Renal cortex interstitium (tissue), 11 donors: ENCODE measurements around the gene IRF7. TPM values are rescaled to one million over a fixed set of nuclear protein-coding genes. Genes with fewer than 3 reads are reported as not detected.

ENCODE experiments used
- DNase-seq, 11 donors: peaks; one replicate each; pipeline ENCODE4 v3.0.0-alpha.2; 2013; ENCODE audit warnings: low read depth in 9 of 11, low spot score in 4 of 11; ENCODE audit errors: extremely low read depth in 1 of 11
- polyA plus RNA-seq, 3 donors: library from polyadenylated mRNA; unstranded; fragments of 120-200 nt; gene quantifications; one replicate each; pipeline ENCODE4 v1.2.1, GENCODE V29; 2013; ENCODE audit not compliant: insufficient read length in 3 of 3

The IRF7 gene
- polyA plus RNA-seq, 3 donors, result 6.4 to 12.8 (median 10.1) TPM

DNA sequence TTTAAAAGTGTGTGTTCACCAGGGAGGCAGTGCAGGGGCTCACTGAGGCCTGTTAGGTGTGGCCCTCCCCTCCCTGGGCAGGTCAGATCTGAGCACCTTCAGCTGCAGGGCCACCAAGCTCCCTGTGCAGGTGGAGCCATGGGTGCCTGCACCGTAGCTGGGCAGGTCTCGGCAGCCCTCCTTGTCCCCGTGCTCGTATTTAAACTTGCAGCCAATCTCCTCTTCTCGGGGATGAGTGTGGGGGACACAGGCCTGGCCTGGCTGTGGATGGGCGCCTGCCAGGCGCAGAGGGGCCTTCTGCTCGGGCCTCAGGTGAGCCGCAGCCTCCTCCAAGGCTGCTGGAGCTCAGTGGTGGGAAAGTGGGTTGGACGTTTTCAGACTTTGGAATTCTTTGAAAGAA is 20.4 kb downstream of the IRF7 start:
- DNase-seq, result no peak

DNA sequence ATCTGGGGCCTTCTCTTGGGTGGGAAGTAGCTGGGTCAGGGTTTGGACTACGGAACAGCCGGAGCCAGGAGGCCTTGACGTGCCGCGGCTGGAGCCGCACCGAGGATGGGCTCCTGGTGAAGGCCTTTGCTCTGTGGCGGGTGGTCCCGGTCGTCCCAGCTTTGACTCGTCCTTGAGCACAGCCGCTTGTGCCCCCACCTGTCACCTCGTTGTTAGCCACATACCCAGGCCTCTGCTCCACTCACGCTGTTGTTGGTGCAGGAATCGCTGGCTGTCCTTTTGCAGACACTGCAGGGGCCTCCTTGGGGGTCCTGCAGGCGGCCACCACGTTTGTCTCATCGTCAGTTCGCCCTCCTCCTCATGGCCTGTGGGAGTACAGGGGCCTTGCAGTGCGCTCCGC is 22.4 kb downstream of the IRF7 start:
- DNase-seq, result no peak

DNA sequence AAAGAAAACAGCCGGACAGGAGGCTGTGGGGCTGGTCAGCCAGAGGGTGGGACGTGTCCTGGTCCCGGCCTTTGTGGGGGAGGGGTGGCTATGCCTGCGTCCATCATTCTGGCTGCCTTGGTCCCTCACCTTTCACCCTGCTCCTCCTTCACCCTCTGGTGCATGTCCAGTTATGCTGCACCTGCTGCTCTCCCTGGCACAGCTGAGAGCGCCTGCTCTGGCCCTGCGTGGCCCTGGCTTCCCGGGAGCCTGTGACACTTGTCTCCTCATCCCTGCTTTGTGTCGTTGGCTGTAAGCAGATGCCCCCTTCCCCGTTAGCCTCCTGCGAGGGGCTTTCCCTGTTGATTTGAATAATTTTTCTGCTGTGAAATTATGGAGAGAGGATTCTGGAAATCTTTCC is 22.8 kb downstream of the IRF7 start:
- no peak for DNase-seq

DNA sequence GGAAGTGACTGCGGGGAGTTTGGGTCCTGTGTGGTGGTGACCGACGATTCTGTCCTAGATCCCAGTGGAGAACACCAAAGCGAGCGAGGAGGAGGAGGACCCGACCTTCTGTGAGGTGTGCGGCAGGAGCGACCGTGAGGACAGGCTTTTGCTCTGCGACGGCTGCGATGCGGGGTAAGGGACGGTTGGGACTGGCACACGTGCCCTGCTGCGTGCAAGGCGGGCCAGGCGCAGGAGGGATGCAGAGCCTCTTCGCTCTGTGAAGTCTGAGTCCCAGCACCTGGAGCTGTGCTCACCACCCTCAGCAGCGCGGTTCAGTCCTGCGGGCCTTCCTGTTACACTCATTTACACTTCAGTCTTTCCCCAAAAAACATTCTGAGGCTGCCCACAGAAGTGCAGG is 23.2 kb downstream of the IRF7 start:
- no peak for DNase-seq

DNA sequence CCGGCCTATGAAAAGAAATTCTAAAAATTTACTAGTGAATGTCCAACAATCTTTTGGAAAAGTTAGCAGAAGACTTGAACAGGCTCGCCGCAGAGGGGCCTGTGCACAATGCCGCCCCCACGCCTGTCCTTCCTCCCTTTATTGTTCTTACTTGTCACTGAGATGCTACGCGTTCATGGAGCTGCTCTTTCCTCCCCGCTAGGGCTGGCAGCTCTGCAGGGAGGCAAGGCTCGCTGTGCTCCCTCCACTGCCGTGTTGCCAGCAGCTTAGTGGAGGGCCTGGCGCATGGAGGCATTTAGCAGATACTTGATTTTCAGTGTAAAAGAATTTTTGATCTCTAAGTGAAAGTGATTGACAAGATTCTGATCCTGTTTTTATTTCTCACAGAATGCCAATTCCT is 24.8 kb downstream of the IRF7 start:
- no peak for DNase-seq

DNA sequence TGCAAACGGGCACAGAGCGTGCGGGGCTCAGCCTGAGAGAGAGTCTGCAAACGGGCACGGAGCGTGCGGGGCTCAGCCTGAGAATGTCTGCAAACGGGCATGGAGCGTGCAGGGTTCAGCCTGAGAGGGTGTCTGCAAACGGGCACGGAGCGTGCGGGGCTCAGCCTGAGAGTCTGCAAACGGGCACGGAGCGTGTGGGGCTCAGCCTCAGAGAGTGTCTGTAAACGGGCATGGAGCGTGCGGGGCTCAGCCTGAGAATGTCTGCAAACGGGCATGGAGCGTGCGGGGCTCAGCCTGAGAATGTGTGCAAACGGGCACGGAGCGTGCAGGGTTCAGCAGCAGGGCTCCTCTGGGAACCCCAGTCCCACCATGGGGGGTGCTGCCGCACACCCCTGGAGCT is 26.0 kb downstream of the IRF7 start:
- no peak for DNase-seq

DNA sequence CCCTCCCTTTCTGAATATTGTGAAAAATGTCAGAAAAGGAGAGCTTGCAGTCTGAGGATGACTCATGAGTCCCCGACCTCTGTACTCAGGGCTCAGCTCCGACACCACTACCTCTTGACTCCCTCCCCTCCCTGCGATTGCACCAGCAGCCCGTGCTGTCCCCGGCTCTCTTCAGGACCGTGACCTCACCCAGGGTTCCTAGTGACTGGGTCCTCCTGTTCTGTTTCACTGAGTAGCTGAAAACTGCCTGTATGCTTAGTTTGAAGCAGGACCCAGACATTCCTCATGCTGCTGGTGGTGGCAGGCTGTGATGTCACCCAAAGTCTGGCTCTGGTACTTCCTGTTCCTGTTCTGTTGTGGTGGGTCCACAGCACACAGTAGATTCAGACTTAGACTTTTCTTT is 27.8 kb downstream of the IRF7 start:
- no peak for DNase-seq

DNA sequence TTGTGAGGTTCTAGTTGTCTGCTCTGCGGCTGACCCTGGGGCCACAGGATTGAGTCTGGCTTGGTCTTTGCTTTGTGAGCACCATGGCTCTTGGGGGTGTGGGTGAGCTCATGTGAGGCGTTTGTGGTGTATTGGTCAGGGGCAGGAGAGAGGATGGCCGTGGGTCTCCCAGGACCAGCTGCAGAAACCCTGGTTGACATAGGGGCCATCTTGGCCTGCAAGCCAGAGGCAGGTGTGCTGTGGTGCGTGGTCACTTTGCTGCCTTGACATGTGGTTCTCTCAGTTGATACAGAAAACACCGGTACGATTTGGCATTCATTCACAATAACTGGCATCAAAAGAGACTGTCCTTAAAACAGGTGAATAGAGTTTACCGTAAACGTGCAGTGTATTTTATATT is 28.2 kb downstream of the IRF7 start:
- DNase-seq, result no peak

DNA sequence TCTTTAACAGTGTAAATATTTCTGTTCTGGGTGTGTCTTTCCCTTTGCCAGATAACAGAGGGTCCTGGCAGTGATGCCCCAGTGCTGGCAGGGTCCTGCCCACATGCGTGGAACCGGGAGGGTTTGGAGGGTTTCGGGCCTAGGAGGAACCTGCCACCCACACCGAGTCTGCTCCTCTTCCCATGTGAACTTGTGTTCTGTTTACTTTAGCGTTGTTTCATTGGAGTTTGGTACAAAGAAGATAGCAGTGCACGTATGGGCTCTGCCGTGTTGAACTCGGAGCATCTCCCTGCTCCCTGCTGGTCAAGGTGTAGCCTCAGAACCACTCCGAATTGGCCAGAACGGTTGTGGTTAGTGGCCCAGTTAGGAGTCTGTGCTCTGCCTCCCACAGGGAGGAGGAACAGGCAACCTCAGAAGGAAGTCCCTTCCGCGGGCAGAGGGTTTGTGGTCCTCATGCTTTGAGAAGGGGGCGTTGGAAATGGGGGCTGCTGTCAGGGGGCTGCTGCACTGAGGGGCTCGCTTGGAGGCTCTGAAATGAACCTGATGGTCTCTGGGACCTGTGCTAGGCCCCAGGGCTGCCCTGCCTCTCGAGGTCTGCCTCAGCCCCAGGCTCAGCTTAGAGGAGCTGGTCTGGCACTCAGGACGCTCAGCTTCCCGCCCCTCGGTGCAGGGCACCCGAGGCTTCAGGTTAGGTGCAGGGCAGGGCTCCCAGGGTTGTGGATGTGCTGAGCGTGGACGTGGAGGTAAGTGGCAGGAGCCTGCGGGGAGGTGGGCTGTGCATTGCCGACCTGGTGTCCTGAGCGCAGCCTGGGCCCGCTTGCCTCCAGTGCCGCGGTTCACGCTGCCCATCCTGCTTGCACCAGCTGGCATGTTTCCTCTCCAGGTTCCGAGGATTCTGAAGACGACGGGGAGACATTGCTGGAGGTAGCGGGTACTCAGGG is 29.1 kb downstream of the IRF7 start:
- no peak for DNase-seq

DNA sequence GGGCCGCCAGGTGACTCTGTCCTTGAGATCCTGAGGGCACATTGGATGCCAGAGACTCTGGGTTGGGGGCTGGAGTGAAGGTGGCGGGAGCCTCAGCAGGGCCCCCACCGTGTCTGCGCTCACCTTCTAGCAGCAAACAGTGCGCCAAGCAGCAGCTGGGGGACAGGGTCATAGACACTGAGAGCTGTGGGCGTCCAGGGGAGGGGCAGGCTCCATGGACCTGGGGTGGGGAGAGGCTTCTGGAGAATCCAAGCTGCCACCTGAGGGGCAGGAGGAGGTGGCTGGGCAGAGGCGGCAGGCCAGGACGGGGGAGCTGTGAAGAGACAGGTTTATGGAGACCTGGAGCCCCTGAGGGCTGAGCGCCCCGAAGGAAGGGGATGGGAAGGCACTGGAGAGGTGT is 31.5 kb downstream of the IRF7 start:
- DNase-seq, result no peak

DNA sequence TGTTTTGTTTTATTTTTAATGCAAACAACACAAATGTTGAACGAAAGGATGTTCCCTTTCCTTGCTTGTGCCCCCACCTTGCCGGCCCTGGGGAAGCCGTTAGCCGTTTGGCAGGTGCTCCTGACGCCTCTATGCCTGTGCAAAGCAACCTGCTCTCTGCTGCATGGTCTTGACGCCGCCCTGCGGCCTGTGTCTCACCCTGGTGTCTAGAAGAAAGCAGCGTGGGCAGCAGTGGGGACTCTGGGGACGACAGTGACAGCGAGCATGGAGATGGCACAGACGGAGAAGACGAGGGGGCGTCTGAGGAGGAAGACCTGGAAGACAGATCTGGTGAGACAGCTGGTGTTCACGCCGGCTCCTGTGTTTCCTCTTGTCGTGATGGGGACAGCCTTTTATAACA is 34.0 kb downstream of the IRF7 start:
- no peak for DNase-seq

DNA sequence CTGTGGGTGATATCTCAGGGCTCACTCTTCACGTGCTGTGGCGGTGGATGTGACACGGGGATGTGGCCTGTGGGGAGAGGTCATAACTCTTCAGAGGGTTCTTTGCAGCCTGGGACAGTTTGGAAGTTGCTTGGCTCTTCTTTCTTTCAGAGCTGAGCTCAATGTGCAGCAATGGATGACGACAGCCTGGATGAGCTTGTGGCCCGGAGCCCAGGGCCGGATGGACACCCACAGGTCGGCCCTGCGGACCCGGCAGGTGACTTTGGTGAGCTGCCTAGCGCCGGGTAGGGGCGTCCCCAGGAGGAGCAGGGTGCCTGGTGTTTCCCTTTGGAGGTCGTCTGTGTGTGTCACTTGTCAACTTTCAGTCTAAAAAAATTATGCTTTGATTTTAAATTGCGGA is 34.4 kb downstream of the IRF7 start:
- no peak for DNase-seq

DNA sequence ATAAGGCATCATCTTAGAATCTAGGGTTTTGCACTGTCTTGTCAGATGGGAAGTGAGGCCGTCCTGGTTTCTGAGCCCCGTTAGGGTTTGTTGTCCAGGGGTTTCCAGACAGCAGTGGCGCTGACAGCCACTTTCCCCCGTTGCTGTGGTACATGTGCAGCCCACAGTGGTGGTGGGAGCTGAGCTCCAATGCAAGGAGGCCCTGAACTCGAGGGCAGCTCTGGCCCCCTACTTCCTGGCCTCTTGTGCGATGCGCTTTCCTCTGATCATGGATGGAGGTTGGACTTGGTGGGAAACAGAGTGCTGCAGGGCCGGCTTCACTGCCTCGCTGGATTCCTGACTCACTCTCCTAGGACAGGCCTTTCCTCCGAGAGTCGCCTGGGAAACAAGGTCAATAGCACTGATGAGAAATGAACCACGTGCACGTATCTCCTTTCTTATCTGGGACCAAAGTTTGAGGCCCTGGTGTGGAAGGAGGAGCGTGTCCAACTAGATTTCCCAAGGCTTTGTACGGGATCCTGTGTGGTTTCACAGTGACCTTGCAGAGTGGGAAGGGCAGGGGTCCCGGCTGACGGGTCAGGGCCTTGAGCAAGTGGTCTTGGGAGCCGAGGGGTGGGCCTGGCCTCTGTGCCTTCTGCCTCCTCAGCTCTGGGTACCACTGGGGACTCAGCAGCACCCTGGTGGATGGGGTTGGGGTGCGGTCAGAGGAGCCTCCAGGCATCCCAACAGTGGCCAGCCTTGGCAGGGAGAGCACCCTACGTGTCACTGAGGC is 35.7 kb downstream of the IRF7 start:
- no peak for DNase-seq

DNA sequence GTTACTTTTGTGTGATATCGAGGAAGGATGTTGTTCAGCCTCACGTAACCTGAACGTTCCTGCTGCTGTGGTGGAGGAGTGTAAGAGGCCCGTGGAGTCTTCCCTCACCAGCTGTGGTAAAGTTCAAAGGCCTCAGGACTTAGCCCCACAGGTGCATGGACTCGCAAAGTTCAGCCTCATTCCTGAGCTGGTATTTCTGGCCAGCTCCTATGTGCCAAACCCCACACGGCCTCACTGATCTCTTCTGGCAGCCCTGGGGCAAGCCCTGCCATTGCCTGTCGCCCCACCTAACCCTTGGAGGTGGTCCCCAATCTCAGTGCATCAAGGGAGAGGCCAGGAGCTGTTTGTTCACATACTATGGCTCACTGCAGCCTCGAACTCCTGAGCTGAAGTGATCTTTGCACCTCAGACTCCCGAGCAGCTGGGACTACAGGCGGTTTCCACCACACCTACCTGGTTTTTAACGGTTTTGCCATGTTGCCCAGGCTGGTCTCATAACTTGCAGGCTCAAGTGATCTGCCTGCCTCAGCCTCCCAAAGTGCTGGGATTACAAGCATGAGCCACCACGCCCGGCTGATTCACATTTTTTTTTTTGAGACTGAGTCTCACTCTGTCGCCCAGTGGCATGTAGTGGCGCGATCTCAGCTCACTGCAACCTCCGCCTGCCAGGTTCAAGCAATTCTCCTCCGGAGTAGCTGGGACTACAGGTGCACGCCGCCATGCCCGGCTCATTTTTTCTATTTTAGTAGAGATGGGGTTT is 37.3 kb downstream of the IRF7 start:
- DNase-seq, result no peak

DNA sequence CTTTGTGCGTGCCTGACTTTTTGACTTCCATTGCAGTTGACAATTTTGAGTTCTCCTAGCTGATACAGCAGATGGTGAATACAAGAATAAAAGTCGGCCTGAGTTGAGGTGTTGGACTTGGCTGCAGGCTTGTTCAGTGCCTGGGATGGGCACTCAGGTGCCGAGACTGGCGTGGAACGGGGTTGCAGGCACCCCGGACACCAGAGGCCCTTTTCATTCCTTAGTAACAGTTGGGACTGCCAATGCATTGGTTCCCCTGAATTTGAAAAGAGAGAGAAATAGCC is 38.2 kb downstream of the IRF7 start:
- no peak for DNase-seq

DNA sequence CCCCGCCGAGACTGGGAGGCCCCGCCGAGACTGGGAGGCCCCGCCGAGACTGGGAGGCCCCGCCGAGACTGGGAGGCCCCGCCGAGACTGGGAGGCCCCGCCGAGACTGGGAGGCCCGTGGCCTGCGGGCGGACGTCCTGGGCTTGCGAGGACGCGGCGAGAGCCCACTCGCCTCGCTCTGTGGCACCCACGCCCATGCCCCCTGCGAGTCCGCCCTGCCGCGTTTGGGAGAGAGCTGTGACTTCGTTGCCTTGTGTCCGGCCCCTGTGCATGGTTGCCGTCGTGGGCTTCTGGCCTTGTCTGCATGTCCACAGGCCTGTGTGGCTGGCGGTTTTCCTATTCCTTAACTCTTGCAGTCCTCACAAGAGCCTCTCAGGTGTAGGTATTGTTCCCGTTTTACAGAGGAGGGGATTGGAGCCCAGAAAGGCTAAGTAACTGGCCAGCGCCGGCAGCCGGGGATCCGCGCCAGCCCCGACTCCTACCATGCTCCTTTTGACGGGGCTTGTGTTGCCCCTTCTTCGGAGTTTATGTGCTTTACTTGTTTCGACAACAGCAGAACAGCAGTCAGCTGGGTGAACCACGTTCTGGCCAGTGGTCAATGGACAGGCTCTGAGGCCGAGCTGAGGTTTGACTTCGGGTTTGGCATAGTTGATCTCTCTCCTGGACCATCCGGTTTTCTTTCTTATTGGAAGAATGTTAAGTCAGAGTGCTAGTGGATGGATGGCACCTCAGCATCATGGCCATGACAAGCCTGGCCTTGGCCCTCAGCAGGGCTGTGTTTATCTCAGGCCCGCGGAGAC is 38.7 kb downstream of the IRF7 start:
- no peak for DNase-seq

DNA sequence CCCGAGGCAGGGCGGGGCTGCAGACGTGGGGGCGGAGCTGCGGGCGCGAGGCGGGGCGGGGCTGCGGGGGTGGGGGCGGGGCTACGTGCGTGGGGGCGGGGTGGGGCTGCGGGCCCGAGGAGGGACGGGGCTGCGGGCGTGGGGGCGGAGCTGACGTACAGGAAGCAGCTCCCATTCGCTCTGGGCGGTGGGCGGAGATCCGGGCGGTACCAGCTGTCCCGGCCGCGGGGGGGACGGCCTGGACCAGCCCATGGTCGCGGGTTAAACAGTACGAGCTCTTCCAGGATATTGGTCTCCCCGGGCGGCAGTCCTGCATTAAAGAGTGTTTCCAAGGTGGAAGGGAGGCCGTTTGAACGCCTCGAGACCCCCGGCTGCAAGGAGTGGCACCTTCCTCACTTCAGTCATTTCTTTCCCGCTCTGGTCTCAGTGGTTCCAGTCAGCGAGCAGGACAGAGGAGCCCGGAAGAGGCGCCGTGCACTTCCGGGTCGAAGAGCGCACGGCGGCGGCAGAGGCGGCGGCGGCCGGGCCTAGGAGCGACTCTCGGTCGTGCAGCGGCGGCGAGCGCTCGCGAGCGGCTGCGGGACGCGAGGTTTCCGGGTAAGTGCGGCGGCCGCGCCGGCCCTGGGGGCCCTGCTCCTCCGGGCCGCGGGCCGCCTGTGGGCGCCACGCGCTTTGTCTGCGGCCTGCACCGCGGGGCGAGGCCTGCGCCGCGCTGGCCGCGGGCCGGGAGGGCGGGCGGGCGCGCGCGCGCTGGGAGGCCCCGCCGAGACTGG is 39.6 kb downstream of the IRF7 start, which contains the start of gene PHRF1:
Gene PHRF1 (plus strand): TSS at position 475 of the 773 bp plus-strand sequence. CDS start 5,043 bp downstream, outside the sequence.
- peak; percentile 80 to 91 (median 89) for DNase-seq

DNA sequence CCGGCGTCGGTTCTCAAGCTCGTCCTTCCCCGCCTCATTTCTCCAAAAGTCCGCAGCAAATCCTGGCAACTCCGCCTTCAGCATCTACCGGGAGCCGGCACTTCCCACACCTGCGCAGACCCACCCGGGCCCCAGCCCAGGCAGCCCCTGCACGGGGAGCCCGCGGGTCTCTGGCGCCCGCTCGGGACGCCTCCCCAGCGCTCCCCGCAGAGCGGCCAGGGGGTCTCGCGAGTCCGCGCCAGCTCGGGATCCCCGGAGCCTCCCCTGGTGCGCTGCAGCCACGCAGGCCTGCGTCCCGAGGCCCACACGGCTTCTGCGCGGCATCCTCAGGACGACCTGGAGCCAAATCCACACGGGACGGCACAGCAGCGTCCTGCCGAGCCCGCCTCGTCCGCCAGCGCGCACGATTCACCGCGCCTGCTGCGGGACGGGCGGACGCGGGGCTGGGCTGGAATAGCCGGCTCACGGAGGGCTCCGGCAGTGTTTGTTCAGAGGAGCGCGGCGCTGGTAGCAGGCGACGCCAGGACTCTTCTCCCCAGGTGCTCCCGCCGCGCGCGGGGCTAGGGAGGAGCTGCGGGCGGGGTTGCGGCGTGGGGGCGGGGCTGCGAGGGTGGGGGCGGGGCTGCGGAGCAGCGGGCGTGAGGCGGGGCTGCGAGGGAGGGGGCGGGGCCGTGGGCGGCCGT is 40.3 kb downstream of the IRF7 start:
- DNase-seq, result peak in 3 of 11 donors; percentile 47 to 66 (median 47)
